Upper lobe of left lung (tissue), 6 donors: ENCODE measurements around the gene MT1B. TPM values are rescaled to one million over a fixed set of nuclear protein-coding genes. Genes with fewer than 3 reads are reported as not detected.
"Not testable (repeated sequence)": the region's sequence is repeated elsewhere in the genome, so short reads cannot be mapped to it uniquely, and the experiment has no call there.

Experiments used
- ATAC-seq, 2 donors: fragments of 200-7000 bp; cut with Tn5 transposase; one replicate each; pipeline ENCODE4 v1.9.1; 2022; ENCODE audit warnings: mild to moderate bottlenecking in 2 of 2, moderate library complexity in 2 of 2; ENCODE audit not compliant: low FRiP score in 2 of 2
- DNase-seq, 2 donors: peaks; one replicate each; pipeline ENCODE4 v3.0.0-alpha.2; 2019 to 2020
- H3K27ac ChIP-seq, 4 donors: fragments of 200-600 bp; sonication (generic); one replicate each; pipeline ENCODE4 v1.5.1; 2016 to 2019
- H3K27me3 ChIP-seq, 4 donors: fragments of 200-600 bp; sonication (generic); one replicate each; pipeline ENCODE4 v1.5.1; 2017 to 2019
- H3K36me3 ChIP-seq, 4 donors: fragments of 200-600 bp; sonication (generic); one replicate each; pipeline ENCODE4 v1.5.1; 2016 to 2019
- H3K4me1 ChIP-seq, 4 donors: fragments of 200-600 bp; sonication (generic); one replicate each; pipeline ENCODE4 v1.5.1; 2018 to 2019
- H3K4me3 ChIP-seq, 4 donors: fragments of 200-600 bp; sonication (generic); one replicate each; pipeline ENCODE4 v1.5.1; 2017 to 2019; ENCODE audit warnings: mild to moderate bottlenecking in 2 of 4, moderate library complexity in 1 of 4
- H3K9me3 ChIP-seq, 4 donors: fragments of 200-600 bp; sonication (generic); one replicate each; pipeline ENCODE4 v1.5.1; 2018 to 2019
- CTCF ChIP-seq, 6 experiments: fragments of 450-650 bp in 4 of 6; fragments of 200-600 bp in 2 of 6; sonication (generic) in 2 of 6; IDR thresholded peaks; one replicate each; pipeline ENCODE4 v1.5.1; 2016 to 2019; ENCODE audit warnings: antibody characterized with exemption in 6 of 6
- EP300 ChIP-seq, 4 donors: sonication (generic); formaldehyde crosslinking; IDR thresholded peaks; one replicate each; pipeline ENCODE4 v1.5.1; 2017; ENCODE audit warnings: antibody characterized with exemption in 4 of 4, control low read depth in 2 of 4
- POLR2A ChIP-seq, 4 donors: fragments of 450-650 bp; IDR thresholded peaks; one replicate each; pipeline ENCODE4 v1.5.1; 2016 to 2017; ENCODE audit warnings: antibody characterized with exemption in 4 of 4, mild to moderate bottlenecking in 2 of 4
- POLR2AphosphoS5 ChIP-seq, 2 donors: sonication (generic); formaldehyde crosslinking; IDR thresholded peaks; one replicate each; pipeline ENCODE4 v1.5.1; 2017; ENCODE audit warnings: antibody characterized with exemption in 2 of 2
- WGBS, 2 donors: methylation state at CpG; one replicate each; pipeline ENCODE4 v1.1.5; 2017 to 2018; 5-methylcytosine and 5-hydroxymethylcytosine counted together
- total RNA-seq, 6 donors: library from RNA; depleted of rRNA in 4 of 6; stranded (reverse); fragments of >200 nt in 4 of 6; gene quantifications; one replicate each; pipeline versions ENCODE4 v1.1.0 to v1.2.1, GENCODE V29; 2016 to 2021
- donor health status: DM: no; HTN: no; CAD: no; lungs with moderate emphysema.
- donor health status: DM: no; HTN: yes; CAD: no; lungs with severe emphysema.

Gene MT1B
- total RNA-seq, 6 donors from 2014 or later = not detected

DNA sequence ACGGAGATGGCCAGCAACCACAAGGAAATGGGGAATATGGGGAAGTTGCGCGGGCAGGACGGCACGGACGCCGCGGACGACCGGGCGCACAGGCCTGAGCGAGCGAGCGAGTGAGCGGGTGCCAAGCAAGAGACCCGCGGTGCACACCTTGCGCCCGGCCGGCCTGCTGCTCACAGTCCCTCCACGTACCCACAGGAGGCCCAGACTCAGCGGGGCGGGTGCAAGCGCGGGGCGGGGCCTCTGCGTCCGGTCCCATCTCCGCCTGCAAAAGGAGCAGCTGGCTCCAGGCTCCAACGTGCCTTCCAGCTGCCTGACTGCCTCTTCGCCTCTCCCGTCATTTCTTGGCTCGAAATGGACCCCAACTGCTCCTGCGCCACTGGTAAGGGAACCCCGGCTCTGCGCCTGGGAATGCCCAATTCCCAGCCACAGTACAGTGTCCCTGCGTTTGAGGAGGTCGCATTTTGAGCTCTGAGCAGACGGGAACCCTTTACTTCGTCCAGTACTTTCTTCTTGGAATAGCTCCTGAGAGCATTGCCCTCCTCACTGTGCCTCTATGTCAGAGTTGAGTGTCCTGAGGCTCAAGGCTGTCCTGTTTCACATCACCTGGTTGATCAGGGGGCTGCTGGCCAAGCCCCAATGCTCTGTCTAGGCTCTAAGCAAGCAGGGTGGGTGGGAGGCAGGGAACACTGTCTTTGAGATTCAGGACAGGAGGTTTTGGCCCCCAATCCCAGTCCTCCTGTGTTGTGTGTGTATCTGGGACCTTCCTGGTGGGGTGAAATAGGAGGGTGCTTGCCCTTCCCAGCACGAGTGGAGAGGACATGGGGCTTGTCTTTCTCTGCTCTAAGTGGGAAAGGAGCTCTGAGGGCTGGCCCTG, 34.2 kb upstream of the MT1B start:
- DNase-seq (peak; percentile 81 to 94), ATAC-seq (peak; percentile 91 to 93)
- 7 to 16% methylated on average over 12 to 15 of the region's 41 CpGs for WGBS, 2 donors
- peak overlapping the region; percentile 67 to 86 (median 82) for H3K27ac ChIP-seq
- H3K4me1 ChIP-seq = peaks cover 5 to 16% (median 13%) of the 10 kb centered on the region in 4 donors
- H3K4me3 ChIP-seq = peak overlapping the region; percentile 5 to 55 (median 50)
- TF ChIP-seq POLR2A (IDR thresholded peaks at IDR 0.05) = peak in 3 of 4 donors; percentile 37 to 64 (median 63)
- peak in 4 of 6 experiments; percentile 7 to 54 (median 33) for TF ChIP-seq CTCF (IDR thresholded peaks at IDR 0.05)
- peak; percentile 77 to 79 for TF ChIP-seq POLR2AphosphoS5 (IDR thresholded peaks at IDR 0.05)
- TF ChIP-seq EP300 (IDR thresholded peaks at IDR 0.05) = no peak
- no peaks in the 10 kb centered on the region for H3K36me3 ChIP-seq
- no peaks in the 10 kb centered on the region for H3K9me3 ChIP-seq
- no peaks in the 10 kb centered on the region for H3K27me3 ChIP-seq

- Histone ChIP-seq H3K27ac (peak overlapping the region in 3 of 4 donors; percentile 67 to 85 (median 78)), H3K4me3 (peak overlapping the region in 1 of 4 donors; percentile 55)
Observed at GRCh38 chr16:56618138-56618537, 33.5 kb upstream of the MT1B start.

DNA sequence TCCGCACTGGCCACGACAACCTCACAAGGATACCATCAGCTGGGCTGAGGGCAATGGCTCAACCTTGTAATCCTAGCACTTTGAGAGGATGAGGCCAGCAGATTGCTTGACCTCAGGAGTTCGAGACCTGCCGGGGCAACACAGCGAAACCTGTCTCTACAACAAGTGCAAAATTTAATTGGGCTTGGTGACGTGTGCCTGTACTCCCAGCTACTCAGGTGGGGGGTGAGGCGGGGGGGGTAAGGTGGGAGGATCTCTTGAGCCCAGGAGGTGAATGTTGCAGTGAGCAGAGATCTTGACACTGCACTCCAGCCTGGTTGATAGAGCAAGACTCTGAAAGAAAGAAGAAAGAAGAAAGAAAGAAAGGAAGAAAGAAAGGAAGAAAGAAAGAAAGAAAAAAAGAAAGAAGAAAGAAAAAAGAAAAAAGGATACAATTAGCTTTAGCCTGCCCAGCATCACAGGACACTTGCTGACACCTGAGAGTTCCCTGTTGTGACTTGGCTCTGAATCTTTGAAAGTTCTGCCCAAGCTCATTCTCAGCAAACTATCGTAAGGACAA, 31.3 kb upstream of the MT1B start:
- no peak for TF ChIP-seq POLR2A (IDR thresholded peaks at IDR 0.05)
- TF ChIP-seq CTCF (IDR thresholded peaks at IDR 0.05) = no peak
- TF ChIP-seq POLR2AphosphoS5 (IDR thresholded peaks at IDR 0.05) = no peak
- no peak for TF ChIP-seq EP300 (IDR thresholded peaks at IDR 0.05)
- no peak for DNase-seq
- 82 to 92% methylated on average over 7 to 8 of the region's 8 CpGs for WGBS, 2 donors

More at GRCh38 chr16:56618138-56618537, 33.5 kb upstream of the MT1B start:
- H3K36me3 ChIP-seq = no peaks in the 10 kb centered on the region
- WGBS, 2 donors = 83% methylated on average over 6 of the region's 6 CpGs
- H3K4me1 ChIP-seq = peaks cover 5 to 16% (median 13%) of the 10 kb centered on the region in 4 donors
- ATAC-seq (no peak), DNase-seq (no peak)
- TF ChIP-seq CTCF (IDR thresholded peaks at IDR 0.05) (no peak), EP300 (IDR thresholded peaks at IDR 0.05) (no peak), POLR2A (IDR thresholded peaks at IDR 0.05) (no peak), POLR2AphosphoS5 (IDR thresholded peaks at IDR 0.05) (no peak)
- no peaks in the 10 kb centered on the region for H3K27me3 ChIP-seq
- no peaks in the 10 kb centered on the region for H3K9me3 ChIP-seq

DNA sequence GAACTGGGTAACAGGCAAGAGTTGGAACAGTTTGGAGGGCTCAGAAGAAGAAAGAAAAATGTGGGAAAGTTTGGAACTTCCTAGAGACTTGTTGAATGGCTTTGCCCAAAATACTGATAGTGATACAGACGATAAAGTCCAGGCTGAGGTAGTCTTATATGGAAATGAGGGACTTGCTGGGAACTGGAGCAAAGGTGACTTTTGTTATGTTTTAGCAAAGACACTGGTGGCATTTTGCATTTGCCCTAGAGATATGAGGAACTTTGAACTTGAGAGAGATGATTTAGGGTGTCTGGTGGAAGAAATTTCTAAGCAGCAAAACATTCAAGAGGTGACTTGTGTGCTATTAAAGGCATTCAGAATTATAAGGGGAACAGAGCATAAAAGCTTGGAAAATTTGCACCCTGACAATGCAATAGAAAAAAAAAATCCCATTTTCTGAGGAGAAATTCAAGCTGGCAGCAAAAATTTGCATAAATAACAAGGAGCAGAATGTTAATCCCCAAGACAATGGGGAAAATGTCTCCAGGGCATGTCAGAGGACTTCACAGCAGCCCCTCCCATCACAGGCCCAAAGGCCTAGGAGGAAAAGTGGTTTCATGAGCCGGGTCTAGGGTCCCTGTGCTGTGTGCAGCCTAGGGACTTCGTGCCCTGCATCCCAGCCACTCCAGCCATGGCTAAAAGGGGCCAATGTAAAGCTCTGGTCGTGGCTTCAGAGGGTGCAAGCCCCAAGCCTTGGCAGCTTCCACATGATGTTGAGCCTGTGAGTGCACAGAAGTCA, 29.8 kb upstream of the MT1B start:
- H3K27ac ChIP-seq = not testable (repeated sequence)

More for the DNA sequence above, 31.3 kb upstream of the MT1B start:
- no peak for ATAC-seq
- Histone ChIP-seq H3K4me1 (peaks cover 8 to 23% (median 17%) of the 10 kb centered on the region in 4 donors), H3K27me3 (peaks cover 0 to 2% (median under 1%) of the 10 kb centered on the region in 4 donors), H3K9me3 (no peaks in the 10 kb centered on the region), H3K4me3 (no peak overlapping the region), H3K27ac (no peak overlapping the region), H3K36me3 (no peaks in the 10 kb centered on the region)

DNA sequence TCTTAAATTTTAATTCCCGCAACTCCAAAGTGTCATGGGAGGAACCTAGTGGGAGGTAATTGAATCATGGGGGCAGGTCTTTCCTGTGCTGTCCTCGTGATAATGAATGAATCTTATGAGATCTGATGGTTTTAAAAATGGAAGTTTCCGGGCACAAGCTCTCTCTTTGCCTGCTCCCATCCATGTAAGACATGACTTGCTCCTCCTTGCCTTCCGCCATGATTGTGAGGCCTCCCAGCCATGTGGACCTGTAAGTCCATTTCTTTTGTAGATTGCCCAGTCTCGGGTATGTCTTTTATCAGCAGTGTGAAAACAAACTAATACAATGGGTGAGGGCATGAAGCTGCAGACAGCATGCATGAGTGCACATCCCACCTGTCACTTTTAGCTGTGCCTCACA, 28.5 kb upstream of the MT1B start:
- peaks cover 3 to 29% (median 17%) of the 10 kb centered on the region in 4 donors for H3K4me1 ChIP-seq
- ATAC-seq, H3K4me3 ChIP-seq, H3K9me3 ChIP-seq, H3K36me3 ChIP-seq, DNase-seq, H3K27ac ChIP-seq, H3K27me3 ChIP-seq: not testable (repeated sequence)
- 94 to 98% methylated on average over 5 of the region's 5 CpGs for WGBS, 2 donors

More for the DNA sequence above, 29.8 kb upstream of the MT1B start:
- H3K36me3 ChIP-seq, H3K27me3 ChIP-seq, DNase-seq, ATAC-seq, H3K9me3 ChIP-seq, H3K4me3 ChIP-seq: not testable (repeated sequence)
- 80 to 89% methylated on average over 3 to 4 of the region's 4 CpGs for WGBS, 2 donors
- peaks cover 8 to 34% (median 26%) of the 10 kb centered on the region in 4 donors for H3K4me1 ChIP-seq
